Measurements from ENCODE around the gene ATMIN.
A peak's percentile ranks its signal among the peaks of the same experiment; 100 is the strongest.

ATMIN gene

GRCh38 chr16:81088836-81089235 lies 53.2 kb downstream of the ATMIN start:
- Histone ChIP-seq H3K27ac (no peak overlapping the region), H3K36me3 (no peaks in the 10 kb centered on the region), H3K4me3 (ENCODE audit: low read depth, low read length) (no peak overlapping the region), H3K27me3 (ENCODE audit: insufficient read depth, low read depth, severe bottlenecking) (no peaks in the 10 kb centered on the region), H3K9me3 (ENCODE audit: severe bottlenecking) (no peaks in the 10 kb centered on the region)
- DNase-seq, result no peak
- TF ChIP-seq, protein P1, sequence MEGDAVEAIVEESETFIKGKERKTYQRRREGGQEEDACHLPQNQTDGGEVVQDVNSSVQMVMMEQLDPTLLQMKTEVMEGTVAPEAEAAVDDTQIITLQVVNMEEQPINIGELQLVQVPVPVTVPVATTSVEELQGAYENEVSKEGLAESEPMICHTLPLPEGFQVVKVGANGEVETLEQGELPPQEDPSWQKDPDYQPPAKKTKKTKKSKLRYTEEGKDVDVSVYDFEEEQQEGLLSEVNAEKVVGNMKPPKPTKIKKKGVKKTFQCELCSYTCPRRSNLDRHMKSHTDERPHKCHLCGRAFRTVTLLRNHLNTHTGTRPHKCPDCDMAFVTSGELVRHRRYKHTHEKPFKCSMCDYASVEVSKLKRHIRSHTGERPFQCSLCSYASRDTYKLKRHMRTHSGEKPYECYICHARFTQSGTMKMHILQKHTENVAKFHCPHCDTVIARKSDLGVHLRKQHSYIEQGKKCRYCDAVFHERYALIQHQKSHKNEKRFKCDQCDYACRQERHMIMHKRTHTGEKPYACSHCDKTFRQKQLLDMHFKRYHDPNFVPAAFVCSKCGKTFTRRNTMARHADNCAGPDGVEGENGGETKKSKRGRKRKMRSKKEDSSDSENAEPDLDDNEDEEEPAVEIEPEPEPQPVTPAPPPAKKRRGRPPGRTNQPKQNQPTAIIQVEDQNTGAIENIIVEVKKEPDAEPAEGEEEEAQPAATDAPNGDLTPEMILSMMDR (IDR thresholded peaks at IDR 0.05; ENCODE audit: low read depth, low read length), result no peak

GRCh38 chr16:81094771-81095251 lies 59.2 kb downstream of the ATMIN start:
- no peak overlapping the region for H3K27ac ChIP-seq
- no peak for DNase-seq
- H3K4me3 ChIP-seq (ENCODE audit: low read depth, low read length), result peak overlapping the region; percentile 52
- no peaks in the 10 kb centered on the region for H3K9me3 ChIP-seq (ENCODE audit: severe bottlenecking)
- TF ChIP-seq, protein P1 (IDR thresholded peaks at IDR 0.05; ENCODE audit: low read depth, low read length), result no peak
- H3K27me3 ChIP-seq (ENCODE audit: insufficient read depth, low read depth, severe bottlenecking), result no peaks in the 10 kb centered on the region
- no peaks in the 10 kb centered on the region for H3K36me3 ChIP-seq

DNA sequence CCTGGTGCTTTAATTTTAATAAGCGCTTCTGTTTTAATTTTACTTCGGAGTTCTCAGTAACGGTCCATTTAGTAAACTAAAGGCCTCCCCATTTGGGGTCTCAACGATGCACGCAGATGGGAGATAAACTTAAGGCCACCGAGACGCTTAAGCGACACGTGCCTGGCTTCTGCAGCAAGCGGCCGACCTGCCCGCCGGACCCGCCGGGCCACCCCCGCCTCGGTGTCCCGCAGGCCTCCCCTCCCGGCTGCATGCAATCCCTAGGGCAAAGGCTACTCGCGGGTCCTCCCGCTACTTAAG lies 60.0 kb downstream of the ATMIN start:
- no peaks in the 10 kb centered on the region for H3K36me3 ChIP-seq
- H3K27me3 ChIP-seq (ENCODE audit: insufficient read depth, low read depth, severe bottlenecking), result no peaks in the 10 kb centered on the region
- no peaks in the 10 kb centered on the region for H3K9me3 ChIP-seq (ENCODE audit: severe bottlenecking)
- peak overlapping the region; percentile 52 for H3K4me3 ChIP-seq (ENCODE audit: low read depth, low read length)
- peak; percentile 47 for DNase-seq
- H3K27ac ChIP-seq, result peak overlapping the region; percentile 71
- TF ChIP-seq, protein P1 (IDR thresholded peaks at IDR 0.05; ENCODE audit: low read depth, low read length), result no peak

DNA sequence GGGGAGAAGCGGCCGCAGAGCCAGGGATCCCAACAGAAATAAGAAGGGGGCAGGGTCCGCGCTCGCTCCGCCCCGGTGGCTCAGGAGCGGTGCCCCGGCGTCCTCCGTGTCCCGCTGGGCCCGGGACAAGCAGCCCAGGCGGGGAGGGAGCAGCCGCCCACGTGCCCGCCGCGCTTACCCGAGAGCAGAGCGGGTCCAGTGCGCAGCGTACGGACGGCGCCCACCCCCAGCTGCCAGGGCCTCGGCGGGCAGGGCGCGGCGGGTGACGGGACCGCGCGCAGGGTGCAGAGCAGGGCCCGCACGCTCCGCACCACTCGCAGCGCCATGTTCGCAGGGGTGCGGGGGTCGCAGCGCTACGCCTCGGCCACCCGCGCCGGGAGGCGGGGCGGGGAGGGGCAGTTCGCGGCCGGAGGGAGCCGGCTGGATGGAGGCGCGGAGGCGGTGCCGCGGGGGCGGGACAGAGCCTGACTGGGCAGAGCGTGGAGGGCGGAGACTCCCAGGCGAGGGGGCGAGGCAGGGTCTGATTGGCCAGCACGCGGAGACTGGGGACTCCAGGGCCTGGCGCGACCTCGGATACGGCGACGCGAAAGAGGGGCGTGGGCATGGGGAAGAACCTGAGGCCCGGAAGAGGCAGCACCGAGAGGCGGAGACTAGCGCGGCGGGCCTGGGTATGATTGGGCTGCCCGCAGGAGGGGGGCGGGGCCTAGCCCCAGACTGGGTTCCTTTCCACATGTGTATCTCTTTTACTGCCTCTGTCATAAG lies 60.5 kb downstream of the ATMIN start, which contains the start of gene GCSH:
TSS of gene GCSH (minus strand) at position 443 of the 762 bp plus-strand sequence. CDS start at position 326, 117 bp downstream.
- H3K27ac ChIP-seq, result peak within 1 kb of the TSS; percentile 71
- peak; percentile 96 for DNase-seq
- TF ChIP-seq, protein P1 (IDR thresholded peaks at IDR 0.05; ENCODE audit: low read depth, low read length), result no peak
- peak within 1 kb of the TSS; percentile 52 for H3K4me3 ChIP-seq (ENCODE audit: low read depth, low read length)
- H3K9me3 ChIP-seq (ENCODE audit: severe bottlenecking), result no peaks in the 10 kb centered on the region
- H3K36me3 ChIP-seq, result no peaks in the 10 kb centered on the region
- H3K27me3 ChIP-seq (ENCODE audit: insufficient read depth, low read depth, severe bottlenecking), result no peaks in the 10 kb centered on the region

DNA sequence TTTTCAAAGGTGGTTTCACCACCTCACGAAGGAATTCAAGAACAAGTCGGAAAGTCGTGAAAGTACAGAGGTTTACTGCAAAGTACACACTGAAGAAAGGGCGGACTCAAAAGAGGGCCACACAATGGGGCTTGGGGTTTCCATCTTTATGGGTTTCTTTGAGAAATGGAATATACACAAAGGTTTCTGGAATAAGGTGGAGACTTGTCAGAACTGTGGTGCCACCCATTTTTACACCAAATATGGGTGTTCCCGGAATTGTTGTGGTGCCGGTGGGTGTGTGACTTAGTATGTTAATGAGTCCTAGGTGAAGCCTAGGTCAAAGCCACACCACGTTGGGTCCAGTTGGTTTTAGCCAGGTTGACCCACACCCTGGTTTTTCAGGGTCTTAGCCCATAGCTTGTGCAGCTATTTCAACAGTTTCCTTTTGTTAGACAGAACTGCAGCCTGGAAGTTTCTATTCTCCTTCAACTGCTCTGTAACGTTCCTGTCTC lies 61.1 kb downstream of the ATMIN start:
- no peaks in the 10 kb centered on the region for H3K36me3 ChIP-seq
- no peak for DNase-seq
- TF ChIP-seq, protein P1 (IDR thresholded peaks at IDR 0.05; ENCODE audit: low read depth, low read length), result no peak
- H3K27ac ChIP-seq, result no peak overlapping the region
- H3K9me3 ChIP-seq (ENCODE audit: severe bottlenecking), result no peaks in the 10 kb centered on the region
- no peaks in the 10 kb centered on the region for H3K27me3 ChIP-seq (ENCODE audit: insufficient read depth, low read depth, severe bottlenecking)
- H3K4me3 ChIP-seq (ENCODE audit: low read depth, low read length), result no peak overlapping the region

Data from WERI-Rb-1 (cell line).